ENCODE measurements around the gene ARAP2.

- TF ChIP-seq CTCF (IDR thresholded peaks at IDR 0.05; ENCODE audit: low read depth, low read length, poor library complexity, severe bottlenecking), result no peak
- no peak for TF ChIP-seq EZH2phosphoT487 (IDR thresholded peaks at IDR 0.05; ENCODE audit: borderline replicate concordance, low read length)
Observed at GRCh38 chr4:36064117-36064516, 180.2 kb downstream of the ARAP2 start.
